Measurements from ENCODE around the gene CDK15. TPM values are rescaled to one million over a fixed set of nuclear protein-coding genes. Genes with fewer than 3 reads are reported as not detected.
"Not testable (repeated sequence)": the region's sequence is repeated elsewhere in the genome, so short reads cannot be mapped to it uniquely, and the experiment has no call there.

The CDK15 gene
- total RNA-seq, result 0.82 TPM

DNA sequence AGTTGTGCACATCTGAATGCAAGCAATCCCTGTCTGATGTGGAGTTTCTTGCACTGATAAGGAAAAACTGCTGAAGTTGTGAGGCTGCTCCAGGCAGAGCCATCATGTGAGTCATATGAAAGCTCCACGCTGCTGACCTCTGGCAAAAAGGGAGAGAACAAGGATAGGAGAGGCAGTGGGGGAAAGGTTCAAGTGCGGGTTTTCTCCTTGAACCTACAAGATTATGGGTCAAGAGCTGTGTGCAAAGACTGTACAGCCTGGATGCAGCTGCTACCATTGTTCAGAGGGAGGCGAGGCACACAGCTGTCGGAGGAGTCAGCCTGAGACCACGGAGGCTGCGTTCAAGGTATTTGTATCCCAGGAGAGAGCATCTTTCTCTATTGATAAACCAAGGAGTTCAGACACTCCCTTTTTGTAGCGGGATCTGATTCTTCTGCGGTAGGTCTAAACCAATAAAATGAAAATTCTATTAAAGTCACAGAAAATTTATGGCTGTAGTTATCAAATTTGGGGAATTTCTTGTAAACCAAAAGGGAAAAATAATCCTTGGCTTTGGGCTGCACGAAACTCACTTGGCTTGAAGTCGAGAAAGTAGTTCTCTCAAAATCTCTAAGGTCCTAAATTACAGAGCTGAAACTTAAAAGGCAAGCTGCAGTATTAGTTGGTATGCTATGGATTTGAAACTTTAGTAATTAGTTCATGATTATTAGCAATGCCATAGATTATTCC, at the start of gene CDK15:
Gene CDK15 (plus strand): TSS at position 96 of the 729 bp plus-strand sequence. CDS start 128 bp downstream, at position 224.
- DNase-seq (ENCODE audit: low spot score in 2 of 2) (no peak), FAIRE-seq (no peak)

DNA sequence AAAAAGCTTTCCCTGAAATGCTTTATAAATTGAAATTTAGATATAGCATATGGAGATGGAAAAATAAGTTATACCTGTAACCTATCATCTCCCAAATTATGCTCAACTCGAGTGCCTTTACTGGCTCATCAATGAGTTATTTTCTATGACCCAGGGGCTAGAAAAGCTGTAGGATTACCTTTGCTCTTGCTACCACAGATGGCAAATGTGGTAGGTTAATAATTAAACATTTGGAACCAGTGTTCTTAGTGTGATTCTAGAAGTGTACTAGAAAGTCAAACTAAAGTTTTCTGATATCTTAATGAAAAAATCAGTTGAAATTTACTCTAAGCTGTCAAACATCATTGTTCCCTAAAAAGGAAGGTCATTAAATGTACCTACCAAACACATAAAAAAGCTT, 48.1 kb upstream of the CDK15 start:
- DNase-seq (ENCODE audit: low spot score in 2 of 2), result no peak
- FAIRE-seq, result no peak

DNA sequence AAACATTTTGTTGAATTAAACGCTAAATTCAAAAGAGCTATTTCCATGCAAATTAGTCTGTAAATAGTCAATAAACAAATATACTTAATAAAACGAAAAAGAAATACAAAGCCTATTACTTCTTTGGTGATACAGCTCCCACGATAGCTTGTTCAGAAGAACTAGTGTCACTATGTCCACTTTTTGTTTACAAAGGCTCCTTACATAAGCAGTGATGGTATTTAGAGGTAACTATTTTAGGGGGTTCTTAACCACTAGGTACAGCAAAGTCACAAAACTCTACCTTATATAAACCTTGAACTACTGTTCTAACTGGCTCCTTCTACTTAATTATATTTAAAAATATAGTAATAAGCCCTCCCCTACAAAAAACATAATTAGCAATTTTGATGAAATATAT, 47.5 kb upstream of the CDK15 start:
- FAIRE-seq, result no peak

DNA sequence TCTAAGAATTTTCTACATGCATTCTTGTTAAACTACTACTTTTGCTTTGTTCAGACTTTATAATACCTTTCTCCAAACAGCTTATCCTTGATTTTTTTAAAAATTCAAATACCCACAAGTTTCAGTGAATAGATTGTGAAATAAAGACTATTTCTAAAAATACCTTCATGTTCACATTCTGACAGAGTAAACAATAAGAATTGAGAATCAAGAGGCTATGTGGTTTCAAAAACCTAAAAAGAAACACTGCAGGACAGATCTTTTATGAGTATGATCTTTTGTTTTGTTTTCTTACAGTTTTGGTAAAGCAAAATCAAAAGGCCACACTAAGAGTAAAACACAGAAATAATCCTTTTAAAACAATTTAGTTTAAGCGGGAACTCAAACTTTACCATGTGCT, 46.8 kb upstream of the CDK15 start:
- no peak for DNase-seq (ENCODE audit: low spot score in 2 of 2)
- FAIRE-seq, result no peak

More for the DNA sequence above, 47.5 kb upstream of the CDK15 start:
- no peak for DNase-seq (ENCODE audit: low spot score in 2 of 2)

DNA sequence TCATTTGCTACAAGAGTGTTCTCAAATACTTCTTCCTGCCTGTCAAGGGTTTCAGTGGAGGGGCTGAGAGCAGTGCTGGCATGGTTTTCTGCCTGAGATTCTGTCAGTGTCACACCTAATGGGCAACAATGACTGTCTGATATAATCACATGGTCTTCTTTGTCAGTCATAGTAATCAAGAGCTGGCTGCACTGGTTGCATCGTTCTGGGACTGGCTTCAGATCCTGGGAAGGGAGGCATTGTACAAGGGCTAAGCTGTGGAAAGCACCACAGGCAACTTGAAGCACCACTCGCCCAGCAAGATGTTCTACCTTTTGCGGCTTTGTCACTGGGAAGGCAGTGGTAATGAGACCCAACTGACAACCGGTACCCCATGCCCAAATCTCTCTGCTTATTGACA, 45.2 kb upstream of the CDK15 start:
- DNase-seq (ENCODE audit: low spot score in 2 of 2) (no peak), FAIRE-seq (no peak)

DNA sequence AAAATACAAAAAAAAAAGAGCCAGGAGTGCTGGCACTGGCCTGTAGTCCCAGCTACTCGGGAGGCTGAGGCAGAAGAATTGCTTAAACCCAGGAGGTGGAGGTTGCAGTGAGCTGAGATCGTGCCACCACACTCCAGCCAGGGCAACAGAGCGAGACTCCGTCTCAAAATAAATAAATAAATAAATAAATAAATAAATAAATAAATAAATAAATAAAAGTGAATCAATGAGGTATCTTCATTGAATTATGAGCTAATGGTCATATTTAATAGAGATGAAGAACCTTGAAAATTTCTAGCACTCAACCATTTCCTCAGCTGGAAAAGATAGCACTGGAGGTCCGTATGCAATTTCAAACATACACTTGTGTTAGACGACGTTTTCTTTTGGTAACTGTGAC, 41.9 kb upstream of the CDK15 start:
- FAIRE-seq; DNase-seq (ENCODE audit: low spot score in 2 of 2): not testable (repeated sequence)

DNA sequence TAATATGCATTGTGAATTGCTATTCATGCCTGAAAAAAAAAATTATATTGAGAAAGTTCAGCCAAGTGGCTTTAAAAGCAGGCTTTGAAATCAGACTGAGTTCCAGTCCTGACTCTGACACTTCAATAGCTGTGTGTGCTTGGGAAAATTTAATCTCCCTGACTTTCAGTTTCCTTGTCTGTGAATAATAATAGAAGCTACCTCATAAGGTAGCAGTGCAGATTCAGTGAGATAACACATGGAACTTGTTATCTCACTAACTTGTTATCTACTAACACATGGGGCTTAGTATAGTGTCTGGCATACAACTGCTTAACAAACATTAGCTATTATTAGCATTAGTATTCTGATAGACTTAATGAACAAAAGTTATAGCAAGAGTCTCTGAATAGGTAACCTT, 40.5 kb upstream of the CDK15 start:
- no peak for FAIRE-seq
- DNase-seq (ENCODE audit: low spot score in 2 of 2), result no peak

DNA sequence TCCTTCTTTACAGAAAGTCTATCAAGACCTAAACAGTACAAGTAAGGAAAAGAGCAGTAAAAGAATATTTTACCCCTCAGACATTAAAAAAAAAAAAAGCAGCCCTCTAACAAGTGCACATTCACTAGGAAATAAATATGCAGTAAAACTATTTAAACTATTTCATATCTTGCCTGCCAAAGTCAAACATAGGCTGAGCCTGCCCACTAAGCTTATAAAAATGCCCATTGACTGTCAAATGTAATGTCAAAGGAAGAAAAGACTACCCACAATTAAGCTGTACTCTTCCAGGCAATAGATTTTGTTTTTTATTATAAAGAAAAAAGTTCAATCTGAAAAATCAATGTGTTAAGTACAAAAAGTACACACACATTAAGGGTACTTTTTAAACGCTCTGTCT, 37.4 kb upstream of the CDK15 start:
- DNase-seq (ENCODE audit: low spot score in 2 of 2) (no peak), FAIRE-seq (no peak)

- FAIRE-seq (no peak), DNase-seq (ENCODE audit: low spot score in 2 of 2) (no peak)
Observed at GRCh38 chr2:201769666-201770373, 36.5 kb upstream of the CDK15 start.

- DNase-seq (ENCODE audit: low spot score in 2 of 2), result no peak
- no peak for FAIRE-seq
Observed at GRCh38 chr2:201773990-201774389, 32.3 kb upstream of the CDK15 start.

DNA sequence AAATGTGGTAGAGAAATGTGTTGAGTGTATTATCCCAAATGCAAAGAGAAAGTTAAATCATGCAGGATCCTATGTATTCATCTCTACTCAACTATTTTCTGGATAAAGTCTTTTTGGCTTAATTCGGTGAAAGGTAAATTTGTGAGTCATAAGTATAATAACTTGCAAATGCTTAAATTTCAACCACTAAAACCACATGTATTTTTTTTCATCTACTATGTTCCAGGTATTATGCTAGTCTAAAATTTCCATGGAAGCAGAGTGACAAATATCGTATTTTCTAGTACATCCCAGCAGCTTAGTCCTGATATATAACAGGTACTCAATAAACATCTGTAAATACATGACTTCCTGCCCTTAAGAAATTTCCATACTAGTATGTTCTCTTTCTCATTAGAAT, 31.8 kb upstream of the CDK15 start:
- no peak for FAIRE-seq
- no peak for DNase-seq (ENCODE audit: low spot score in 2 of 2)

DNA sequence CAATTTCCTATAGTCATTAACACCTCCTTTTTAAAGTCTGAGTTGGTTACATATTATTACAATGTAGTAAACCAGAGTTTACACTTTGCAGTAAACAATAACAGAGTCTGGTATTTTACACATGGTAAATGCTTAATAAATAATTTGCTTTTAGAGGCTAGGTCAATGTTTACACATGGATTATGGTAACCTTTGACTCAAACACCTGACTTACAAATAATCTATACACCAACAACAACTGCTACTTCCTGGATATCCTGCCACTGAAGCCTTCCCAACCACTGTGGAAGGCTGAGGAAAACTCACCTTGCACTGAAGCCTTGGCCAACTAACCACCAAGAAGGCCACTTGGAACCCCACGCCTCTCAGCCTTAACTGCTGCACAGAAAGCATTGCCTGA, 31.0 kb upstream of the CDK15 start:
- DNase-seq (ENCODE audit: low spot score in 2 of 2), result no peak

DNA sequence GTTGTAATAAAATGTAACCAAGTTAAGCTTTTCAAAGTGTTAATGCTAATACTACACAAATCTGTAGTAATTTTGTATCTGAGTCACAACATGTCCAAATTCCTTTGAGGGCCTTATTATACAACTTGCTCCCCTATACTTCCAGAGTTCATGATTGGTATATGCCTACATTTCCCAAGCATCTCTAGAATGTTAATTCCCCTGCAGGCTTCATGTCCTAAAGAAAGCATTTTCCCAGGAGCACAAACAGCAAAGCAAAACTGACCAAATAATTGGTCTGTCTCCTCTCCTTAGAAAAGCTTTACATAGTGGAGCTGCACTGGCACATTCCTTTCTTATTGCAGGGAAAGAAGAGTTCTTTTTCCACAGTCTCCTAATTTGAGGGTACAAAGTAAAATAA, 29.3 kb upstream of the CDK15 start:
- DNase-seq (ENCODE audit: low spot score in 2 of 2) (no peak), FAIRE-seq (no peak)

More for the DNA sequence above, 31.0 kb upstream of the CDK15 start:
- no peak for FAIRE-seq

DNA sequence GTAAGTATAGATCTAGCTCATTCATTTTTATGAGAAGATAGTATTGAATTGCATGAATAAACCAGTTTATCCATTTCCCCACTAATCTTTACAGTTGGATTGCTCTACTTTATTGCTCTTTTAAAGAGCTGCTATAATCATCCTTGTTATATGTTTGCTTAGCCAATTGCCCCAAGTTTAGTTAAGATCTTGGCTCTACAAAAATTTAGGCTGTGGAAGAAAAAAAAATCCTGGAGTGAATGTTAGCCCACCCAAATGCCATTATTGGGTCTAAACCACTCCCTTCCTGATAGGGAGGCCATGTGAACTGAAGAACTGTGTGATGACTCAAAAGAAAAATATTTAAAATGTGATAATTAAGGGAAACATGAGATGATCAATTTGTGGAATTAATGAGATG, 28.5 kb upstream of the CDK15 start:
- DNase-seq (ENCODE audit: low spot score in 2 of 2), result no peak
- FAIRE-seq, result no peak

- FAIRE-seq, result no peak
- peak in 1 of 2 donors; percentile 5 for DNase-seq (ENCODE audit: low spot score in 2 of 2)
Observed at GRCh38 chr2:201779901-201780673, 26.2 kb upstream of the CDK15 start.

GRCh38 chr2:201780674-201781493, 25.5 kb upstream of the CDK15 start, which contains the start of gene ALS2:
TSS of gene ALS2 (minus strand) at chr2:201780933. CDS start at chr2:201768885, 12,048 bp downstream.
- peak; percentile 76 to 87 for DNase-seq (ENCODE audit: low spot score in 2 of 2)
- FAIRE-seq, result no peak

DNA sequence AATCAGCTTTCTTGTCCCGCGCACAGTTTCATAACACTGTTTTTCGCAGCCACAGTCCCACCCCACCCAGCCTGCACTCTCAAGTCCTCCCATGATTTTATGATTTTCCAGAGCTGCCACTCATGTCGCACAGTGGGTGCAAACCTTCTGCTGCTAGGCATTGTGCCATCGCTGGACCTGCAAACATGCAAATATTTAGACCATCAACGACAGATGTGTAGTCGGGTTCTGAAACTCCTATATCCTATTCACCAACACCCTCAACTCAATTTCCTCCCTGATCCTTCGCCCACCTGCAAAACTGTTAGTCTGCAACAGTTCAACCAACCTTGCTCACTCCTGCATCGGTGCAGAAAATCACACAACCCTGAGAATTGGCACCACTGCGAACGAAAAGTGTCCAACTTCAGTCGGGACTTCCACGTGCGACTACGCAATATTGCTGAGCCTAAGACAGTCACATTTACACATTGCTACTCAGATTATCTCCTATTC, 24.7 kb upstream of the CDK15 start:
- no peak for FAIRE-seq
- peak in 1 of 2 donors; percentile 8 for DNase-seq (ENCODE audit: low spot score in 2 of 2)

DNA sequence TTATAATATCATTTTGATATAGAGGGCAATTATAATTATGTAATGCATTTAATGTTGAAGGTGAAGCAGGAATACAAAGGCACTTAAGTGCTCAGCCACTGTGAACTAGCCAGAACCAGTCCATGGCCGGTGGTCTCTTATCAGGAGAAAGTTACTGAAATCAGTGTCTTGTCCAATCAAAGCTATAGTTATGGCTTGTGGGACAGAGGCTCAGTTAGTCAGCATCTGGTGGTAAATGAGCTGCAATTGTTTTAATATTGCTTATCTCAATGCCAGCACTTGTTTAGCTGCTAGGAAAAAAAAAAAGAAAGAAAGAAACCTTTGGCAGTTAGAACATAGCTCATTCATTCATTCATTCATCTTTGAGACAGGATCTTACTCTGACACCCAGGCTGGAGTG, 21.8 kb upstream of the CDK15 start:
- DNase-seq (ENCODE audit: low spot score in 2 of 2) (no peak), FAIRE-seq (no peak)

- FAIRE-seq (no peak), DNase-seq (ENCODE audit: low spot score in 2 of 2) (no peak)
Observed at GRCh38 chr2:201785135-201785534, 21.2 kb upstream of the CDK15 start.

- no peak for DNase-seq (ENCODE audit: low spot score in 2 of 2)
- no peak for FAIRE-seq
Observed at GRCh38 chr2:201786471-201786870, 19.9 kb upstream of the CDK15 start.
